GM19351 (cell line): ENCODE results near the gene LRRC40.
A peak's percentile ranks its signal among the peaks of the same experiment; 100 is the strongest.
"Not testable (repeated sequence)": the region's sequence is repeated elsewhere in the genome, so short reads cannot be mapped to it uniquely, and the experiment has no call there.

ENCODE experiments used
- ATAC-seq: cut with Tn5 transposase; IDR thresholded peaks from one replicate; pipeline ENCODE4 v1.9.1; 2021; ENCODE audit warnings: mild to moderate bottlenecking, moderate library complexity; ENCODE audit not compliant: unreplicated experiment

LRRC40 gene

GRCh38 chr1:70205434-70206118 is at the start of gene LRRC40:
TSS of gene LRRC40 (minus strand) at chr1:70205579. CDS start at chr1:70205540, 39 bp downstream.
- peak; percentile 84 for ATAC-seq

- ATAC-seq = no peak
Observed at GRCh38 chr1:70248729-70249128, 43.4 kb upstream of the LRRC40 start.

- no peak for ATAC-seq
Observed at GRCh38 chr1:70247768-70248167, 42.4 kb upstream of the LRRC40 start.

GRCh38 chr1:70247122-70247521 is 41.7 kb upstream of the LRRC40 start:
- ATAC-seq = no peak

GRCh38 chr1:70239940-70240339 is 34.6 kb upstream of the LRRC40 start:
- no peak for ATAC-seq

GRCh38 chr1:70234733-70235132 is 29.4 kb upstream of the LRRC40 start:
- ATAC-seq = no peak

GRCh38 chr1:70231475-70231874 is 26.1 kb upstream of the LRRC40 start:
- no peak for ATAC-seq

GRCh38 chr1:70228670-70229069 is 23.3 kb upstream of the LRRC40 start:
- ATAC-seq = no peak

- peak; percentile 66 for ATAC-seq
Observed at GRCh38 chr1:70227439-70227838, 22.1 kb upstream of the LRRC40 start.

- no peak for ATAC-seq
Observed at GRCh38 chr1:70224954-70225353, 19.6 kb upstream of the LRRC40 start.

- ATAC-seq = no peak
Observed at GRCh38 chr1:70222716-70223235, 17.4 kb upstream of the LRRC40 start.

GRCh38 chr1:70221238-70222121 is 16.1 kb upstream of the LRRC40 start, which contains the start of gene SRSF11:
TSS of gene SRSF11 (plus strand) at chr1:70221380. CDS start at chr1:70221637, 257 bp downstream.
- peak; percentile 91 for ATAC-seq

GRCh38 chr1:70220517-70221237 is 15.3 kb upstream of the LRRC40 start:
- ATAC-seq = peak; percentile 1

- no peak for ATAC-seq
Observed at GRCh38 chr1:70220015-70220414, 14.6 kb upstream of the LRRC40 start.

GRCh38 chr1:70211541-70211940 is 6.2 kb upstream of the LRRC40 start:
- no peak for ATAC-seq

GRCh38 chr1:70210820-70211219 is 5.4 kb upstream of the LRRC40 start:
- ATAC-seq = no peak

GRCh38 chr1:70208292-70208691 is 2.9 kb upstream of the LRRC40 start:
- no peak for ATAC-seq

GRCh38 chr1:70207492-70207891 is 2.1 kb upstream of the LRRC40 start:
- no peak for ATAC-seq

GRCh38 chr1:70206833-70207232 is 1.5 kb upstream of the LRRC40 start:
- ATAC-seq = not testable (repeated sequence)

GRCh38 chr1:70205071-70205433 is 327 bp downstream of the LRRC40 start:
- peak; percentile 29 for ATAC-seq

GRCh38 chr1:70204600-70204999 is 779 bp downstream of the LRRC40 start:
- no peak for ATAC-seq
